Fibroblast of lung (primary cell): ENCODE results near the gene TCF4.

ENCODE experiments used
- EZH2 ChIP-seq: IDR thresholded peaks from 2 replicates; pipeline ENCODE4 v1.5.1; 2012; ENCODE audit warnings: low read length, control low read depth, mild to moderate bottlenecking; ENCODE audit errors: missing control alignments
- TF ChIP-seq, protein P1 (sequence below), 2 donors: IDR thresholded peaks in 1 of 2; conservative IDR thresholded peaks in 1 of 2; 1 replicate in 1 of 2; 2 replicates in 1 of 2; pipeline ENCODE4 v1.5.1; 2011 to 2012; ENCODE audit warnings: low read length in 2 of 2, control low read depth in 1 of 2, inconsistent platforms in 1 of 2, low read depth in 1 of 2, mild to moderate bottlenecking in 1 of 2

DNA sequence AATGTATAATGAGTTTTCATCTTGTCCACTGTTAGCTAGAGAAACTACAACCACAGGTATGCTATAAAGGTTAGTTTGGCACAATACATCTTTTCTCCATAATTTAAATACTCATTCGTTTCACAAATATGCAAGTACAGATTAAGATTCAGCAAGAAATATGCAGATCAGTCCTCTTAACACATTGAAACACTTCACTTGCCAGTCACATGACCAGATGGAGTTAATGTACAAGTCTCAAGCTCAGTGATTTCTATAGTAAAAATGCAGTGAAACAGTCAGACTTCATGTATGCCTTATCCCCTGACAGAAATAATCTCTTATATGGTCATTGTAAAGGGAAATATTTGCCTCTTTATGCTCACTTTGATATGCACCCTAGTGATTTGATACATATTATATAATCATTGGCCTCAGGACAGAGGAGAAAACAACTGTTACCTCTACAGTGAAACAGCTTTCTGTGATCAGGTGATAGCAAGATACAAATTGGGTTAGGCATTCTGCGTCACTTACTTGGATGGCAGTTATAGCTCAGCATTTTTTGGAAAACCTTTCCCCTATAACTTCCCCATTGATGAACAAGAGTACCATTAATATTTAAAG lies 104.6 kb downstream of the TCF4 start:
- TF ChIP-seq, protein P1, sequence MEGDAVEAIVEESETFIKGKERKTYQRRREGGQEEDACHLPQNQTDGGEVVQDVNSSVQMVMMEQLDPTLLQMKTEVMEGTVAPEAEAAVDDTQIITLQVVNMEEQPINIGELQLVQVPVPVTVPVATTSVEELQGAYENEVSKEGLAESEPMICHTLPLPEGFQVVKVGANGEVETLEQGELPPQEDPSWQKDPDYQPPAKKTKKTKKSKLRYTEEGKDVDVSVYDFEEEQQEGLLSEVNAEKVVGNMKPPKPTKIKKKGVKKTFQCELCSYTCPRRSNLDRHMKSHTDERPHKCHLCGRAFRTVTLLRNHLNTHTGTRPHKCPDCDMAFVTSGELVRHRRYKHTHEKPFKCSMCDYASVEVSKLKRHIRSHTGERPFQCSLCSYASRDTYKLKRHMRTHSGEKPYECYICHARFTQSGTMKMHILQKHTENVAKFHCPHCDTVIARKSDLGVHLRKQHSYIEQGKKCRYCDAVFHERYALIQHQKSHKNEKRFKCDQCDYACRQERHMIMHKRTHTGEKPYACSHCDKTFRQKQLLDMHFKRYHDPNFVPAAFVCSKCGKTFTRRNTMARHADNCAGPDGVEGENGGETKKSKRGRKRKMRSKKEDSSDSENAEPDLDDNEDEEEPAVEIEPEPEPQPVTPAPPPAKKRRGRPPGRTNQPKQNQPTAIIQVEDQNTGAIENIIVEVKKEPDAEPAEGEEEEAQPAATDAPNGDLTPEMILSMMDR (conservative IDR thresholded peaks at IDR 0.05 in 1 of 2, IDR thresholded peaks at IDR 0.05 in 1 of 2; ENCODE audit: low read depth in 1 of 2, low read length in 2 of 2), result no peak
- TF ChIP-seq EZH2, result no peak
